GM19023 (cell line): Measurements from ENCODE around the gene ZACN.
"Not testable (repeated sequence)": the region's sequence is repeated elsewhere in the genome, so short reads cannot be mapped to it uniquely, and the experiment has no call there.

Source experiments
- ATAC-seq: cut with Tn5 transposase; IDR thresholded peaks from one replicate; pipeline ENCODE4 v1.9.1; 2021; ENCODE audit warnings: mild to moderate bottlenecking, moderate library complexity; ENCODE audit not compliant: unreplicated experiment

ZACN gene

DNA sequence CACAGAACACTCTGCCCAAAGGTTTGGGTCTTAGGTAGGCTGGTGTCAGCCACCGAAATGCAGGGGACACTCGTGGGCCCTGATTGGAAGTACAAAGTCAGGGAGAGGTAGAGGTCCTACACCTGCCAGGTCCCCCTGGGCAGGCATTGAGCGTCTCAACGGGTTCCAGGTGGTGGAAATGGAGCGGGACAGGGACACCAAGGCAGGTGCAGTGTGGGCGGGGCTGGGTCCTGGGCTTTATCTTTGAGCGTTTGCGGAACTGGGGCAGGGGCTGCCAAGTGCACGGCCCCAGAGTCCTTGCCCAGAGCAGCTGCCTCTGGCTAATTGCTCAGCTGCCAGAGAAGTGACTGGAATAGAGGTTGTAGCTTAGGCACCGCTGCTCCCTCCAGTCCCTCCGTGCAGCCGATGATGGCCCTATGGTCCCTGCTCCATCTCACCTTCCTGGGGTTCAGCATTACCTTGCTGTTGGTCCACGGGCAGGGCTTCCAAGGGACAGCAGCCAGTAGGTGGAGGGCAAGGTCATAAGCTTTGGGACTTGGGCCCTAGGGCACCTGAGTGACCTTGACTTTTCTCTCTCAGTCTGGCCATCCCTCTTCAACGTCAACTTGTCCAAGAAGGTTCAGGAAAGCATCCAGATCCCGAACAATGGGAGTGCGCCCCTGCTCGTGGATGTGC lies at the start of gene ZACN:
ZACN (plus strand) TSS at position 323 of the 675 bp plus-strand sequence; CDS start at position 406, 83 bp downstream.
- ATAC-seq: no peak

DNA sequence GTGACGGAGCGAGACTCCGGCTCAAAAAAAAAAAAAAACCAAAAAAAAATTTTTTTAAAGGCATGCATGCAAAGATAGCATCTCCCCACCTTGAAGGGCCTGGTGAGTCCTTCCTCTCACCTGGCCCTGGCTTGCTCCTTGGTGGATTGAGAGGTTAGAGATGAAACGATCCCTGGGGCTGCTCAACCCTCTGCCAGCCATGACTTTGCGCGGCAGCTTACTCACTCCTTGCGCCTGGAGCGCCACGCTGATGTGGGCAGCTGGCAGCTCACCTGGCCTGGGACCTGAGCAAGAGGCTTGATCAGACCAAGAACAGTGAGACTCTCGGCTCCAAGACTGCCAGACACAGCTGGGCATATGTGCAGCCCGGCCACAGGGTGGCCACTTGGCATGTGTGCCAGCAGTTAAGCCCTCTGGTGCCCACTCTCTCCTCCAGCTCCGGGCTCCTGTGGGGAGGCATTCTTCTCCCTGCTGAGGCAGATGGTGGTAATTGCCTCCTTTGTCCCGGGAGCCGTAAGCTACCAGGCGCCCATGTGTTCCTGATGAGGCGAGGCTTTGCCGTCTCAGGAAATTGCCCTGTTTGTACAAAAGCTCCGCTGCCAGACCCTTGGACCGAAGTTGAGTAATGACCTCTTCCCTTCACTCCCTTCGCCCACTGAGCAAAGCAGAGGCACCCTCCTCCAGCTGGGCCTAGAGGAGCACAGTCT lies 46.8 kb upstream of the ZACN start:
- ATAC-seq: no peak

DNA sequence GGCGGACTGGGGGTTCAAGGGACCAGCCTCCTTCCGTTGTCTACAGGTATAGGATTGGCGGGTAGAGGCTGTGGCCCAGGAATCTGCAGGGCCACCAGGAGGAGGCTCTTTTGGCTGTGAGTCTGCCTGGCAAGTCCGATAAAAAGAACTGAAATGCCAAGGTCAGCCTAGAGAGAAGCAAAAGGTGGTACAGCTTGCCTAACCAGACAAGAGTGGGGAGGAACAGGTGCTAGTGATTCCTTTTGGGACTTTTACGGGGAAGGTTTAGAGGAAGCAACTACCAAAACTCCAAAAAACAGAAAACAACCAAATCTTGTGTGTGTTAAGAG lies 46.2 kb upstream of the ZACN start:
- no peak for ATAC-seq

DNA sequence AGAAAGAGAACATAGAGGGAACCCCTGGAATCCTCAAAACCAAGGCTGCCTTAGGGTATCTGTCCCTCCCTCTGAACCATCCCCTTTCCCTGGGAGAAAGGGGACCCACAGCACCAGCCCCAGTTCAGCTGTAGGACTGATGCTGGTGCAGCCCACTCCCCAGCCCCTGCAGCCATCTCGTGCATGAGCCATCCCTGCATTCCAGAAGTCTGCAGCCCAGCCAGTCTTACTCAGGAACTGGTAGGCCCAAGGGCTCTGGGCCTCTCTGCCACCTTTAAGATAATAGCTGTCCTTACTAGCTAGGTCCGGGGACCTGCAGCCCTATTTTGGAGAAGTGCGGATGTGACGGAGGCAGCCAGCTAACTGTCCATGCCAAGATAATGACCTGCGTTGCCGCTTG lies 45.8 kb upstream of the ZACN start:
- ATAC-seq: no peak

DNA sequence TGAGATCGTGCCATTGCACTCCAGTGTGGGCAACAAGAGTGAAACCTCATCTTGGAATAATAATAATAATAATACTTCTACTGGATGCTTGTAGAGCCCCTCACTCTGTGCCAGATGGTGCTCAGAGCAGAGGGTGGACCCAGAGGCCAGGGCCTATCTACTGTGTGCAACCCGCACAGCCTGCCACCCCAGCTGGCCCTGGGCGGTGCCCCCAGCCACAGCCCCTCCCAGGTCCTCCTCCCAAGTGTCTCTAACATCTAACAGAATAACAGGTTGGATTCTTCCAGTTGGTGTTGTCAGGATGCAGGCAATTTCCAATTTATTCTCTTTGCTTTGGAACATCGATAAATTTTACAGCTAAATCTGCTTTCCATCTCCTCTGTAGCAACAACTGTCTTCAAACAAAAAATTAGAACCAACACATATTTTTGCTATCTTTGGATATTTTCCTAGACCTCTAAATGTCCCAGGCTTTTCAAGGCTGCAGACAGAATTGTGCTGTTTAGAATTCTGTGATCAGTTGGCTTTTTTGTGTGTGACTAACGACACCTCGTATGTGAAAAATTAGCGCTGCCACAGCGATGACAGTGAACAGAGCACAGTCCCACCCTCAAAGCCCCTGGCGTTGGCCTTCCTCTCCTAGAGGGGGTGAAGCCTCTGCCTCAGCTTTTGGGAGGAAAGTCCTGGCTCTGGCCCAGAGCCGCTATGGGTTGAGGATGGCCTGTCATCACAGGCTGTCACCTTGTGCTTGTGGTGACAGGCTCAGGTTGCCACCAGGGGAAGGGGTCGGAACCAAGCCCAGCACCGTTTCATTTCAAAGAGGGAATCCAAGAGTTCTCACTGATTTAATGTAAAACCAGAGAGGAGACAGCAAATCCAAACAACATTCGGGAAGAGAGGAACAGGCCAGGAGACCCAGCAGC lies 44.3 kb upstream of the ZACN start:
- ATAC-seq: no peak

DNA sequence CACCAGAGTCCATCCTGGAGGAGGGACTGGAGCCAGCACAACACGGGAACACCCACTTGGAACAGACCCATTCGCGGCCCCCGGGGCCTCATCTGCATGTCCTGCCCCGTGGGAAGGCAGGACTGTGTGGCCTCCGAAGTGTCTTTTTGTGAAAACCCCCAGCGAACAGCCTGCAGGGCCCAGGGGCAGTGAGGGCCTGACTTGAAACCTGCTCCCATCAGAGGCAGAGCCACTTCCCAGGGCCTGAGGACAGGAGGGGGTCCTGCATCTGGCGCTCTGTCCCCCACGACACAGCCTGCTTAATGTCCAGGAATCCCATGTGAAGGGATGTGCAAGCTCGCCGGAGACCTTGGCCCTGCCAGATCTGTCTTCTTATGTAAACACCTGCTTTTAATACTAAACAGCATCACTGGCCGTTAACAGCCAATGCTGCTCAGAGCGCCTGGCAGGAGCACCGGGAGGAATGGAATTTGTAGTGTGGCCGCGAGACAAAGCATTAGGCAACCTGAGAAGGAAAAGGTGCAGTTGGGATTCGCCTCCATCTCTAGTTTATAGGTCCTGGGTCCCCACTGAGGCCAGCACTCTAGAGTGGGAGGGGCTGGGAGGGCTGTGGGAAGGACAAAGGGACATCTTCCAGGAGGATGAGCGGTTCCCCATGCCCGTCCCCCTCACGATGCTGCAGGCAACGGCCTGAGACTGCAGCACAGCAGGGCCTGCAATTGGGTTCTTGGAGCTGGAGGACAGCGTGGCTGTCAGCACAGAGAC lies 42.3 kb upstream of the ZACN start:
- ATAC-seq: no peak

DNA sequence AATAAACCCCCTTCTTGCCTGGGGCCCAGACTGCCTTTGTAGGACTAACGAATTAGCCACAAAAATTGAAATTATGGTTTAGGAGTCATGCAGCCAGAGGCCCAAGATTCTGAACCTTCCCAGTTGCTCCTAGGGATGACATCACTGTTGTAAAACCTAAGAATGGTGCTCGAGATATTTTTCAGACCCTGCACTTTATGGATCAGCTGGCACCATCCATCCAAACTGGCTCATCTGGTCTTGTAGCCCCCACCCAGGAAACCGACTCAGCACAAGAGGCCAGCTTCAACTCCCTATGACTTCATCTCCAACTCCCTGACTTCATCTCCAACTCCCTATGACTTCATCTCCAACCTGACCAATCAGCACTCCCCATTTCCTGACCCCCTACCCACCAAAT lies 40.9 kb upstream of the ZACN start:
- no peak for ATAC-seq

DNA sequence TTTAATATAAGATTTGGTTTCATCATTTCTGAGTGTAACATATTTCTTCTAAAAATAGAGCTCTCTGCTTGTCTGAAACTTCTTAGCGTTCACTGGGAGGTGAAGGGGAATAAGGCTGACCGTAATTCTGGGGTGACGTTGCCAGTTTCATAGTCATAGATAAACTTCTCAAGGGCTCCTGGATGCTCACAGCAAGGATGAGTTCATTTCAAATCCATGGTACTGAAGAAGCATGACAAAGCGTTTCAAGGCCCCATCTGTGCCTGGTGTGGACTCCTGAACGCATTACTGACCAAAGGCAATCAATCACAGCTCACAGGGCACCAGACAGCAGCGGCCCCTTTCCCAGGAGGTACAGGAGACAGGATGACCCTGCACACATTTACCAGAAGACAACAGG lies 39.9 kb upstream of the ZACN start:
- ATAC-seq: no peak

DNA sequence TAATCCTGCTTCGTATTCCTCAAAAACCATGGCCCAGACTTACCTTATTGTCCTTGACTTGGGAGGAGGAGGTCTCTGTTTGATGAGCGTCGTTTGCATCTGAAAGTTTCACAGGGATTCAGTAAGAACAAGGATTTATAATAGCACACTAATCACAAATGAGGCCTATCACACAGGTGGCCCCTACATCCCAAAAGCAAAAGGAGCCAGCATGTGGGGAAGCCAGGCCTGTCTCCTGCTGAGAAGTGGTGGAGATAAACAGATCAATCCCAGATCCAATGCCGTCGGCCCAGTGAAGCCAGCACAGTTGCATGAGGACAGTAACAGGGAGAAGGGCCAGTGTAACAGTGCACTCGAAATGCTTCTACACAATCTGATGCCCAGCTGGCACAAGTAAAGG lies 38.6 kb upstream of the ZACN start:
- no peak for ATAC-seq

DNA sequence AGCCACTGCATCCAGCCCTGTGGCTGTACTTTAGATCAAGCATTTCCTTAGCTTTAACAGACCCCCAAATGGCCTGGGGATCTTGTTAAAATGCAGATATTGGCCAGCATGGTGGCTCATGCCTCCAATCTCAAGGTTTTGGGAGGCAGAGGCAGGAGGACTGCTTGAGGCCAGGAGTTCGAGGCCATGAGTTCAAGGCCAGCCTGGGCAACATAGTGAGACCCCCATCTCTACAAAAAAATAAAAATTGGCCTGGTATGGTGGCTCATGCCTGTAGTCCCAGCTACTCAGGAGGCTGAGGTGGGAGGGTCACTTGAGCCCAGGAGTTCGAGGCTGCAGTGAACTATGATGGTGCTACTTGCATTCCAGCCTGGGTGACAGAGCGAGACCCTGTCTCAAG lies 36.1 kb upstream of the ZACN start:
- ATAC-seq: not testable (repeated sequence)

DNA sequence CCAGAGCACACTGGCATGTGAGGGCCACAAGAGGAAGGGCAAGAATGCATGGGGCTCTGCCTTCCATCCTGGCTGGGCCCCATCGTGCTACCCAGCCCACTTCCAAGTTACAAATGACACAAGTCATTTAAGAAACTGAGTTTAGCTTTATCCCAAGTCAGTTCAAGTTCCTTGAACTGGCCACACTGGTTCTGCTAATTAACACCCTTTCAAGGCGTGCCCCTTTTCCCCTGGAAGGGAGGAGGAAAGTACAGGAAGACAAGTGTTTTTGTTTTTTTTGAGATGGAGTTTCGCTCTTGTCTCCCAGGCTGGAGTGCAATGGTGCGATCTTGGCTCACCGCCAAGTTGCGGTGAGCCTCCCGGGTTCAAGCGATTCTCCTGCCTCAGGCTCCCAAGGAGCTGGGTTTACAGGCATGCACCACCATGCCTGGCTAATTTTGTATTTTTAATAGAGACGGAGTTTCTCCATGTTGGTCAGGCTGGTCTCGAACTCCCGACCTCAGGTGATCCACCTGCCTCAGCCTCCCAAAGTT lies 34.4 kb upstream of the ZACN start:
- ATAC-seq: not testable (repeated sequence)

DNA sequence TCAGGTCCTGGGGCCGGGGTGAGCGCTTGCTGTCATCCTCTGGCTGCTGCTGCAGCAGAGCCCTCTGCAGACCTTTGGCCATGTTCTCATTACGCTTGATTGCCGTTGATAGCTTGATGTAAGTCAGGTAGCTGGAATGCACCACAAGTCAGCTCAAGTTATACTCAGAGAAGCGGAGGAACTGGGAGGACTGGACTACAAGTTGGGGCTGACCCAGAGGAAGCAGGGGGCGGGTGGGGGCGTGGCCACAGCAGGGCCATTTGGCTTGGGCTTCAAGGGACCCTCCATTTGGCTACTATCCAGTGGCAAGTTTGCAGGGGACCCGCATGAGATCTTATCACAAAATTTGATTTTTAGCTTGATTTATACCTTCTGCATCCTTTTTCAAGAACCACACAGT lies 32.9 kb upstream of the ZACN start:
- no peak for ATAC-seq

DNA sequence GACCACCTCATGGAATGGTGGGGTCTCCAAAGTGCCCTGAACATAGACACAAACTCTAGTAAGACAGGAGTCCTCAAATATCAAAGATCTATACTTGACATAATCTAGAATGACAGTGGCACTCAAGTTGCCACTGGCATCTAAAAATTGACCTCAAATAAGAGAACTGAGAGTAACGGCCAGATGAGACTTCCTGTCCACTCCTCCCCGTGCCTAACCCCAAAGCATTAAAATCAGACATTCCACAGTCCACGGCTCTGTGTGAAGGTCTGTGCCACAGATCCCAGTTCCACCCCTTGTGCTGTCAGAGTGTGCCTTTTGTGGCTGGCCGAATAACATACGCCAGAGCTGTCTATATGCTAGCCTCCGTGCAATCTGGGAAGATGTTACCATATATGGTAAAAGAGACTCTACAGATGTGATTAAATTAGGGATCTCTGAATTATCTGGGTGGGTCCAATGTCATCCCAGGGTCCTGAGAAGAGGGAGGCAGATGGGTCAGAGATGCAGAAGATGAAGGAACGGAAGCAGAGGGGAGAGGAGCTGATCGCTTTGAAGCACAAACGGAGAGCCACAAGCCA lies 30.9 kb upstream of the ZACN start:
- no peak for ATAC-seq

DNA sequence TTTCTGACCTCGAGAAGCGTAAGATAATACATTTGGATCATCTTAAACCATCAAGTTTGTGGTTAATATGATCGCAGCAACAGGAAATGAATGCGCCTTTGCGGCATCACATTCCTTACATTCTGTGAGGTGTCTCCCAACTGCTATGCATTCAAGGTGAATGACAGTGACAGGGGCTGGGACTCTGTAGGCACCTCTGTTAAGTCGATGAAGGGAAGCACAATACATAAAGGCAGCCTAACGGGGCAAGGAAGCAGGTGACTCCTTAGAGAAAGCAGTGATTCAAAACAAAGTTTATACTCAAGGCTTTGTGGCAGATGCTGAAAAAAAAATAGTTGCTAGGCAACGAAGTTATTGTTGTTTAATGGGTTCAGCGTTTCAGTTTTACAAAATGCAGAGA lies 30.3 kb upstream of the ZACN start:
- ATAC-seq: no peak

DNA sequence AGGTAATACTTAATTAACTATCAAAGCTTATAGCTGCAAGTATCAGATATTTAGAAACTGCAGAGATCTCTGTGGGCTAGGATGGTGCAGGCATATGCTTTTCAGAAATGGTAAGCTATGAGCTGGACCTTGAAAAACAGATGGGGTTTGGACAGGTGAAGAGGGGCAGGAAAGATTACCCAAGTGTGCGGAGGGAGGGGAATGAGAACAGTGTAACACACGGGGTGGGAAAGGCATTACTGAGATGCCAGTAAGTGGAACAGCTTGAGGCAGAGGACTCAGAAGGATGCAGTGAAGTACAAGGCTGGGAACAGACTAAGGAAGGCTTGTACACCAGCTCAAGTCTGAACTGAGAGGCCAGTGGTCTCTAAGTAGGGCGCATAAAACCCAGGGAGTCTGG lies 29.7 kb upstream of the ZACN start:
- no peak for ATAC-seq

DNA sequence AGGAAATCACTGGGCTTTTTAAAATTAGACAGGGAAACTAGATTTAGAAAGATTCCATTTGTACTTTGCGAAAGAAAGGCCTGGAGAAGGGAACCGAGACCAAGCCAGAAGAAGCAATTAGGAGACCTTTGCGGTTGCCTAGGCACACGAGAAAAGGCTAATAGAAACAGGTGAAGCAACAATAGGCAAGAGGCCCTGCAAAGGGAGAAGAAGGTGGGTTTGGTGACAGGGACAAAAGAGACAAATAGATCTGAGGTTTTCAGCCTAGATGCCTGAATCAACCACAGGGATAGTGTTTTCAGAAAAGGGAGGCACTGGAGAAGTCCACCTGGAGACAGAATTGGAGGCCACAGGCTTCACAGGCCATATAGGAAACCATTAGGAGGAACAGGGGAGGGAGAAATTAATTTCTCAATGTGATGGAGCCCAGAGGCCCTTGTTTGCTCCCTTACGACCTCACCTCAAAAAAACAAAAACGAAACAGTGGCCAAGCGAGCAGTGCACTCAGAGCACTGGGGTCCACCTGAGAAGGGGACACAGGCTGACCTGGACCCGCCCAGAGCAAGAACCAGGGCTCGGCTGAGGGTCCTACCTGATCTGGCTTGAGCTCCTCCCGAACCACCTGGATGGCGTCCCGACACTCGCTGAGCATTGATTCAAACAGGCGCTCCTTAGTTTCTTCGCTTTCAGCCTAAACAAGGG lies 29.0 kb upstream of the ZACN start:
- no peak for ATAC-seq

DNA sequence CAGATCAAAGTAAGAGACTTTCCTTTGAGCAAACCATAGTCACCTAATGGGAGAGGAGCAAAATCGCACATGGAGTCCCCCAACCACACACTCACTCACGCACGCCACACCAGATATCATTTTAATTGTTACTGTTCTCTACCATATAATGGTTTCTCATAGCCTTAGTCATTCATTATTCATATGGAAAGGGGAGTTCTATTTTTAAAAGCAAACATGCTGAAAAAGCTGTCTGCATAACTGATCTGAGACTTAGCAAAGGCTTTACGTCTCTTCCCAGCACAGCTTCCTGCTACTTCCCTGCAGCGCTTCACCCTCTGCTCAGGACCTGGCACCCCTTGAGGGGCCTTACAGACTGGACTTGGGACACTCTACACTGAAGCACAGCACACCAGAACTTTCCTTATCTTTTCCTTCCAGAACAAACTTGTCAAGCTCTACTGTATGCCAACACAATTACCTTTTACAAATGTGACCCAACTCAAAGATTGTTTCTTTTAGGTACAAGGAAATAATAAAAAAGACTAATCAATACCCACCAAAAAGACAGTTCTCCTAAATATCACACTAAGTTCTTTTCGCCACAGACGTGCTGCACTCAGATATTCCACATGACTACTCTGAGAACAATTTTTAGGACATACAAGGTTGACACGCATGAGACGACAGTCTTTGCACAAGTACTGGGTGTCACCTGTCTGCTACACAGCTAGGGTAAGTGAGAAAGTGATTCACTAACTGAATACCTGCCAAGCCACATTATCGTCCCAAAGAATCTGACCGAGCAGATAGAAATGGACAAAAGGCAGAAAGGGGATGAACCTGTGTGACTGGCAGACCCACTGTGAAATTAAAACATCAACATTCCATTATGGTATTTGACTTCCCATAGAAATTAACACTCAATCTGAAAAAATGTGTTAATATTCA lies 28.2 kb upstream of the ZACN start:
- ATAC-seq: no peak

DNA sequence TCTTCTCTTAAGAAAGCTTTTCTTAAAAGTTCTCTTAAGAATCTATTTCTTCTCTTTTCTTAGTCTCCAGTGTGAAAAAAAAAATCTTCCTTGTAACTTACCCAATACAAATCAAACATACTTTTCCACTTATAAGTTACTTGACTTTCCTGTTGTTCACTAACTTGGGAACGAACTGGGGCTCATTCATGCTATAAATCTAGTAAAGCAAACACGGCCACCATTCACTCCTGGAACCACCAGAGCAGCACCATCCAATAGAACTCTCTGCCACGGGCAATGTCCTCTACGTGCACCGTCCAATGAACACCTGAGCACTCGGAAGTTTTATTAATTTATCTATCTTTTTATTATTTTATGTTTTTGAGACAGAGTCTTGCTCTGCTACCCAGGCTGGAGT lies 27.4 kb upstream of the ZACN start:
- no peak for ATAC-seq
